Hematopoietic multipotent progenitor cell treated with erythropoietin and hydrocortisone succinate and interleukin-3 and kit ligand, for 8 days (in vitro differentiated cells): Measurements from ENCODE around the gene AKAP6.
A peak's percentile ranks its signal among the peaks of the same experiment; 100 is the strongest.
"Not testable (repeated sequence)": the region's sequence is repeated elsewhere in the genome, so short reads cannot be mapped to it uniquely, and the experiment has no call there.

Source experiments
- DNase-seq: peaks from one replicate; pipeline ENCODE4 v3.0.0-alpha.2; 2015

Gene AKAP6

DNA sequence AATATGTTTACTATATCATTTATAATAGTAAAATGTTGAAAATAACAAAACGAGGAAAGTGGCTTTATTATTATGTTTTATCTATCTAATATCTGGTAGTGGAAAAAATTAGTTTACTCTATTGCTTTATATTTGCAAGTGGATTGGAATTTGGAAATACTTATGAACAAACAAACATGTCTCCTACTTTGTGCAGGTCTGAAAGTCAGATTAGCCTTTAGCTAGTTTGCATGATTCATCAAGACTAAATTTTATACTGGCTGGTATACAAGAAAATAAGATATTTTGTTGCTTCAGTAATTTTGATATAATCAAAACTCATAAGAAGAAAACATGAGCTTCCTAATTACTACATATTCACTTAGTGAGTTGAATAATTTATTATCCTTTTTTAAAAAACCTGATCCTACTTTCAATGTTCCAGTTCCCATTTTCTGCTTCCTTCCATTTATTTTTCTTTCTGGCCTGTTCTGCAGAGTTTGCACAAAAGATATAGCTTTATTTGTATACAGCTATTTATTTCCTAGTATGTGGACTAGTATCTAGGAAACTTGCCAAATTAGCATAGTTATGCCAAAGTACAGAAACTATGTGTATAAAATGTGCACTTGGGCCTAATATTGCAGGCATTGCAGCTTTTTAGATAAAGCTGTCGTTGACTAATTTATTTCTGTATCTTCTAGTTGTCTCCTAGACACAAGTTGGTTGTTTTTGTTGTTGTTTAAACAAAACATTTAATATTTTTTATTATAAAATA lies 122.0 kb downstream of the AKAP6 start:
- DNase-seq, result no peak

GRCh38 chr14:32453857-32454810 lies 125.0 kb downstream of the AKAP6 start:
- DNase-seq, result no peak

GRCh38 chr14:32457213-32457920 lies 128.3 kb downstream of the AKAP6 start:
- no peak for DNase-seq

DNA sequence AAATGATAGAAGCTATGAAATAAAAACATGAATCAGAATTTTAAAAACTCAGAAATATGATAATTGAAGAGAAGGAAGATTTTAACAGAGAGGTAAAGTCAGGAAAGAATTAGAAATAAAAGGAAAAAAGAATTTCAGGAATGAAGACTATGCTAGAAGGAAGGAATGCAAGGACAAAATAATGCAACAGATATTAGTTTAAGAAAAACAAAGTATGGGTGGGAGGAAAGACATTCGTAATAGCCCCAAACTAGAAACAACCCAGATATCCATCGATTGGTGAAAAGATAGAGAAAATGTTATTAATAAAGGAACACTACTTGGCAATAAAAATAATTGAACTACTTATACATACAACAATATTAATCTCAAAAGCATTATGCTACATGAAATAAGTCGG lies 129.6 kb downstream of the AKAP6 start:
- no peak for DNase-seq

GRCh38 chr14:32460267-32460666 lies 131.2 kb downstream of the AKAP6 start:
- DNase-seq, result no peak

DNA sequence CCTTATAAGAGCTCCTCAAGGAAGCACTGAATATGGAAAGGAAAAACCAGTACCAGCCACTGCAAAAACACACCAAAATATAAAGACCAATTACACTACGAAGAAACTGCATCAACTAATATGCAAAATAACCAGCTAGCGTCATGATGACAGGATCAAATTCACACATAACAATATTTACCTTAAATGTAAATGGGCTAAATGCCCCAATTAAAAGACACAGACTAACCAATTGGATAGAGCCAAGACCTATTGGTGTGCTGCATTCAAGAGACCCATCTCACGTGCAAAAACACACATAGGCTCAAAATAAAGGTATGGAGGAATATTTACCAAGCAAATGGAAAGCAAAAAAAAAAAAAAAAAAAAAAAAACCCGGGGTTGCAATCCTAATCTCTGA lies 133.5 kb downstream of the AKAP6 start:
- DNase-seq, result not testable (repeated sequence)

DNA sequence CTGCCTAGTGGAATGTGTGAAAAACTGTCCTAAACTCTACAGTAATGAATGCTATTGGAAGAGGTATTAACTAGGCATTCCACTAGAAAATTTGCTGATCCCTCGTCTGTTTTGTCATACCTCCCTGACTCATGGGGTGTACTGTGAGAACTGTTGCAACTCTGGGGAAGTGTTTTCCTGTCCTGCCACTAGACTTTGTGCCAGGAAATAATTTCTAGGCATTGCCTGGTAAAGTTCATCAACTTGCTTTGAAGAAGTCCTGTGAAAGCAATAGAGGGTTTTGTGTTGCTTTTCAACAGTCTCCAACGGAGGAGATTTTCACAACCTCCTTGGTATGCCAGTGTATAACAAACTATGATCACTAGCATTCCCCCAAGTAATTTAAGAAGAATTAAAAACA lies 139.9 kb downstream of the AKAP6 start:
- DNase-seq, result no peak

GRCh38 chr14:32469388-32470160 lies 140.5 kb downstream of the AKAP6 start:
- peak; percentile 37 for DNase-seq

DNA sequence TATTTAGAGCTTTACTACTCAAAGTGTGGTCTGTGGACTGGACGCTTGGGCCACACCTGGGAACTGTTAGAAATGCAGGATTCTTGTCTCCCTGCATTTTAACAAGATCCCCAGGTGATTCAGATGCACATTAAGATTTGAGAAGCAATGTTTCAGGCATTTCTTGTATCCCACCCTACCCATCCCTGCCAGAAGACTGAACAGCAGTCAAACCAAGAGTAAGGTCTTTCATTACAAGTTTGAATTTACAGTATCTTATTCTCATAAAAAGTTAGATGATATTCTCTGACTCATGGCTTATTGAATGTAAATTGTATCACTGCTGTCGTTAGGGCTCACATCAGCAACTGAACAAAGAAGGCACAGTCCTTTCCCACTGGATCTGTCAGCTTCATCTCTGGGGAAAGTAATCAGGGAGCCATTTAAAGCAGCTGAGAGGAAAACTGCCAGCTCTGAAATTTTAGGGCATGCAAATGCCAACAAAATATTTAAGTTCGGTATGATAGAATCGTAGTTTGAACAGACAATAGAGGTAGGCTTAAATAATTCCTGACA lies 141.1 kb downstream of the AKAP6 start:
- DNase-seq, result no peak

- DNase-seq, result no peak
Observed at GRCh38 chr14:32471181-32471580, 142.1 kb downstream of the AKAP6 start.

- DNase-seq, result no peak
Observed at GRCh38 chr14:32472076-32472475, 143.0 kb downstream of the AKAP6 start.

- no peak for DNase-seq
Observed at GRCh38 chr14:32472512-32473463, 143.7 kb downstream of the AKAP6 start.

DNA sequence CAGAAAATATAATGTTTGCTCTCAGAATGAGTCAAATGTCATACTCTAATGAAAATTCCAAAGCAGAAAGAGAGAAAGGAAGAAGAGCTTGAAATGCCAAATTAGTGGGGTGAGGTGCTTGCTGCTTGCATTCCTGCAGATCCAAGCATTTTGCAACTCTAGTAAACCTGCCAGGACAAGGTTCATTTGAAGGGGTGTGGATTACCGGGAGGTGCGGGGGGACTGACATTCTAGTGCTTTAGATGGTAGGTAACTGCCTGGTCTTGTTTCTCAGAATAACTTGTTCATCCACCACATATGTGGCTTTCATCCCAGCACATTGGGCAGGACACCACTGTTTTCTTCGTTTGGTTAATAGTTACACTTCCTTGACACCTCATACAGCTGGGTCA lies 144.4 kb downstream of the AKAP6 start:
- DNase-seq, result no peak

GRCh38 chr14:32474478-32475195 lies 145.5 kb downstream of the AKAP6 start:
- no peak for DNase-seq

DNA sequence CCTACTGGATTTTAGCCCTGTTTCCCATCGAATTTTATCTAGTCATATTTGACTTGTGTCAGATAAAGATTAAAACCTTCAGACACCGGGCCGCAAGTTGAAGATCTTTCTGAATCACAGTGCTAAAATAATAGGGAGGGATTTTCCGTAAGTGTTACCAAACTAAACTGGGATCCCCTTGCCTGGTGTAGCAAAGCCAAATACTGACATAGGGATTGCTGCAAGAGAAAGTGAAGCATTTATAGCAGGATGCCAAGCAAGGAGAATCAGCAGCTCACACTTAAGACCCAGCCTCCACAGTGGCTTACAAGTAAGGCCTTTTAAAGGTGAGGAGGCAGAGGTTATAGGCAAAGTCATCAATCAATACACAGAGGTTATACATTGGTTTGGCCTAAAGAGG lies 147.4 kb downstream of the AKAP6 start:
- DNase-seq, result no peak

DNA sequence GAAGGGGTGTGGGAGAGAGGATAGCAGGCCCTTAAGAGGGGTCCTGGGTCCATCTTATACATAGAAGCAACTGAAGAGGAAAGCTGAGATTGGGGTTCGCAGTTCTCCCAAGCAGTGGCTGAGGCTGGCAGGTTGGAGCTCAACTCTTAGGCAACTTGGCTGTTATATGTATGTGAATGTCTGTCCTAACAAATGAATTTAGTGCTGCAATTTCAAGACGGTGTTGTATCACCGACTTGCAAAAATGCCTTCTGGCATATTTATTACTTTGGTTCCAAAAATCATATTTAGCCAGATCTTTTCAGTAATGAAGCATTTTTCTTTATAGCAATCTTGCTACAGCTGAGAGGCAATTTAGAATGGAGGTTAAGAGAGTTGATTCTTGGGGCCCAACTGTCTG lies 148.3 kb downstream of the AKAP6 start:
- DNase-seq, result no peak

DNA sequence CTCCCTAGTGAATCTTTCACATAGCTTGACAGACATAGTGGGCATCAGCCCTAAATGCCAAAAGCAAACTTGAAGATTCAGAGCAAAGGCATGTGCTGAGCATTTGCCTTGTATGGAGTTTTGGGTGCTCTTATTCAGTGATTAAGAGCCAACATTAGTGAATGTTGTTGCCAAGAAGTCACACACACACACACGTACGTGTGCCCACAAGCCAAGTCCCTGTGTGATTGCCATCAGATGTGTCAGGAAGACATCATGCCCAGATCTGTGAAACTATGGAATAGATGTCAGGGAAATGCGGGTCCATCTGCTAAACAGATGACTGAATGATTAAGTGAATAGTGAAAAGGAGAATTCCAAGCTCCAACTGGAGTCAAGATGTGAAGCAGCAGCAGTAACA lies 149.0 kb downstream of the AKAP6 start:
- no peak for DNase-seq

DNA sequence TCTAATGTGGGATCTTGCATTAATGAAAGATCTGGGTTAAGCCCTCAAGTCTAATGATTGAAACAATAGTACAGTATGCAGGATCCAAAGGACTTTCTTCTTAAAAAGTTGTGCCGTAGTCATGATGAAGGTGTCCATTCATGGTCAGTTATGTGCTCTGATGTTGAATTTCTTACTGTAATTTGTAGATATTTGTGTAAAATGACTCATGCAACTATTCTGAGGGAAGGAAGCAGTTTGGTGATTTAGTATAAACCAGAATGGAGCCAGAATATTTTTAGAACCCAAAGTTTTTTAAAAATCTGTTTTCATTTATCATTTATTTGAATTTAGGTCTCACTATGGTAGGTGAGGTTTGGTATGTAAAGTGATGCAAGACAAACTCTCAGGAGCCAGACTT lies 151.2 kb downstream of the AKAP6 start:
- DNase-seq, result no peak

DNA sequence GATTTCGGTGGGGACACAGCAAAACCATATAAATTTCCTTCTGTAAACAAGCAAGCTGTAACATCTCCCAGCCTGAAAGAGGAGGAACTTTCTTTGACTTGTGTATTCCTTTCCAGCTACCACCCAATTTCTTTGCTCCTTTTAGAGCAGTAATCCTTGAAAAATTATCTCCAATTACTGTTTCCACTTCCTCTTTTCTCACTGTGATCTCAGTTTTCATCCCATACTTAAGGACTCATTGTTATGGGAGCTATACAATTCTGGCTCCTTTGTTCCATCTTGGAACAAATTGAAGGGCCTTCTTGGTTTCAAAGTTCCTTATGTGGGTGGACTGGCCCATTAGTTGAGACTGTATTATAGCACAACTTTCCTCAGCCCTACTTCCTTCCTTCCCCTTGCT lies 152.6 kb downstream of the AKAP6 start:
- no peak for DNase-seq

DNA sequence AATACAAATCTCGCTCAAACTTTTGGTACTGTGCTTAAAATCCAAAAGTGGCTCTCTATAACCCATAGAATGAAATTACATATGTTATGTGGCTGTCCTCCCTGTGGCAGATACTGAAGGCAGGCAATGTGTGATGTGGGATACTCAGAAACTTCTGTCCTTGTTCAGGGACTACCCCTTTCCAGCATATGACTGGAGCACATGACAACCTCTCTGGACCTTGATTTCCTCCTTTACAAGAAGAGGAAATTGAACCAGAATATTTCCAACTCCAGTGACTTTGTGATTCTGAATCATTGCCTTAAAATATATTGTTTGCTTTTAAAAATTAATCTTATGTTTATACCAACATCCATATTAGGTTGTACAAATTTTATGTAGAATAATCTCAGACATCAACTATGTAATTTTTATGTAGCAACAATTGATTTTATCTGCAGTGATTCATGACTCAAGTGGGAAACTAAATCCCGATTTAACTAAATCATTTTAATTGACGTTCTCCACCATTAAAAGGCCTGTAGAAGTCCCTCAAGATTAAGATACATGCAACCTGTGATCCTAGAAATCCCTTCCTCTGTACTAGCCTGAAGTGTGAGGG lies 162.4 kb downstream of the AKAP6 start:
- DNase-seq, result no peak
